M059J (cell line): ENCODE data around the gene RIN3. TPM values are rescaled to one million over a fixed set of nuclear protein-coding genes. Genes with fewer than 3 reads are reported as not detected.

Source experiments
- DNase-seq: peaks from one replicate; pipeline ENCODE4 v3.0.0-alpha.2; 2012; ENCODE audit warnings: low read depth
- total RNA-seq: library from RNA; depleted of rRNA; stranded (reverse); fragments of >200 nt; shearing (Covaris generic); gene quantifications from 2 replicates; pipeline ENCODE4 v1.2.3, GENCODE V29; 2014

Gene RIN3
- total RNA-seq, 1 experiment from 2014 or later = 1.1 TPM

GRCh38 chr14:92511453-92512238 is 1.9 kb upstream of the RIN3 start:
- peak; percentile 94 for DNase-seq

DNA sequence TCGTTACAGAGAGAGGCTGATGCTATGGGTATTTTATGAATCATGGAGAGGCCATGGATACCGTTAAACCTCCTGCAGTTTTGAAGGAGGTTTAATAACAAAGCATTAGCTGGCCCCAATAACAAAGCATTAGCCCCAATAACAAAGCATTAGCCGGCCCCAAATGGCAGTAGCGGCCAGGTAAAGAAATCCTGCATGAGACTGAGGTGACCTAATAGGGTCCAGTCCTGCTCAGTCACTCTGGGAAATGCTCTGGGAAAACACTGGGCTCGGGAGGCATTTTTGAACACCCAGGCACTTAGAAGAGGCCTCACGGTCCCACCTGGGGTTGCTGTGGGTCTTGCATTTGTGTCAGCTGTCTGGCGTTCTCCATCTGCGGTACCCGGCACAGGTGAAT is 776 bp upstream of the RIN3 start:
- no peak for DNase-seq

DNA sequence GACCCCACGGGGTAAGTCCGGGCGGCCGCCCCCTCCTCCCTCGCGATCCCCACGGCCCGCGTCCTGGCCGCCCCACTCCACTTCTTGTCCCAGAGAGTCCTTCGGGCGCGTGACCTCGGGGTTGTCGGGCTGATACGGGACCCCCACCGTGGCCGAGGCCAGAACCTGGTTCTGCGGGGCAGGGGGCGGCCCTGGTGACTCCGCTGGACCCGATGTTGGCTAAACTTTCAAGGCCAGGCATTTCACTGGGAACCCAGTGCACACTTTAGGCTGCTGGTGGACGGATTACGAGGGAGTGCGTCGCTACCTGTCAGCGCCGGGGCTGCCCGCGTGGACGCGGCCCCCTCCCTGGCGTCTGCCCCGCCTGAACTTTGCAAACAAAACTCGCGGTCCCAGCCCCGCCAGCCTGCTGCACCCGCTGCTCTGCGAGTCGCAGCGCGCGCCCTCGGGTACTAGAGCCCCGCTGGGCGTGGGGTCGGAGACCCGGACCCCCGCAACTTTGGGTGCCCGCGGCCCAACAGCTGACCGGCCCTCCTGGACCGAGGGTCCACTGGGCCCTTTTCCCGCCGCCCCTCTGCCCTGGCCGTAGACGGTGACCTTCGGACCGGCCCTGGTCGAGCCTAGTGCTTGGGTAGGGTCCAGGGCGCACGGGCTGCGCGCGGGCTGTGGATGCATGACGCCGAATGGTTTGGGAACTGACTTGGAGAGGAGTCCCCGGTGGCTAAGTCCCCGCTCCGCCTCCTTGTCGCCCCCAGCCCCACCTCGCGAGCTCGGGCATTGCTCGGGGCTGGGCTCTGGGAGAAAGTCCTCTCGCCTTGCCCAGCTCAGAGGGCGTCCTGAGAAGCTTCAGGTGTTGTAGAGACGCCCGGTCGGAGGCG is 624 bp downstream of the RIN3 start:
- DNase-seq = no peak

DNA sequence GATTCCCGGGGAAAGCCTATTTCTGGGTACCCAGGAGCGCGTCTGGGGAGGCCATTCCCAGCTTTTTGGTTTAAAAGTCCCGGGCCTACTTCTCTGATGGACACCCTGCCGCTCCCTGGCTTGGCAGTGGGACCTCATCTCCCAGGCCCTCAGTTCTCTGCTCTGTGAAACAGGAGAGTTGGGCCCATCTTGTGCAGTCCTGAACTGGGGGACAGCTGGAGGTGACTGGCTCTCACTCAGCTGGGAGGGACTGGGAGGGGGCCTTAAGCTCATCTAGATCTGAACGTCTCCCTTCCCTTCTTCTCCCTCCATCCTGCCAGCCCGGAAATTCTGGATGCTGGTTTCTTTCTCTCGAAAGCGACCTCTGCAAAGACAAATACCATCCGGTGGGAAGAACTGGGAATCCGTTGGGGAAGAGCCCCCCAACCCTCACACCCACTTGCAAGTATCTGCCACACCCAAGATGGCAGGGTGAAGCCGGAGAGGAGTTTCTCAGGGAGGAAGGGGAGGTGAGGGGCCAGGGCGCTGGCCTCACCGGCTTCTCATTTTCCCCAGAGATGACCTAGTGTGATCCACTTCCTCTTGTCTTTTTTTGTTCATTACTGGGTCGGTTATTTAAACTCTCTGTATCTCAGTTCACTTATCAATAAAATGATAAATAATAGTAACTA is 1.4 kb downstream of the RIN3 start:
- no peak for DNase-seq

- DNase-seq = no peak
Measured at GRCh38 chr14:92515546-92516343, 2.2 kb downstream of the RIN3 start.

DNA sequence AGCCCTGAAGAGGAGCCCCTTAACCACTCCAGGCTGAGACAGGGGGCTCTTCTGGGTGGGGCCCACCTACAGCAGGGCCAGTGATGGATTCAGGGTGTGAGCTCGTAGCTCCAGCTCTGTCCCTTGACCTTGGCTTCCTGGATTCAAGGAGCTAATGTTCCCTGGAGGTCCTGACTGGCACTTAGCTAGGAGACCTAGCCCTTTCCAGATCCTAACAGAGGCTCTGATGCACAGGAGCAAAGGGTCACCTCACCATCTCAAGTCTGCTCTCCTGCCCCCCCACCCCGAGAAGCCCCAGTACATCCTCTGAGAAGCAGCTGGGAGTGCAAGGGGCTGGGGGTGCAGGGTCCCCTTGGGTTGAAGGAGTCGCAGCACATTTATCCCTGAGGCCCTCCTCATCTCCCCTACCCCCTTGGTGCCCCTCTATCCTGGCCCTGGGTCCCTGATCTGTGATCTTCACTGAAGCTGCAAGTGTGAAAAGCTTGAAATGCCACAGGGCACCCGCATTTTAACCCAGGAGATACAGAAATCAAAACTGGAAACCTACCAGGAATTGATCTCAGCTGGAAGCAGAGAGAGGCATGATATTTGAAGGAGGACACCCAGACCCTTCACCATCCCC is 2.9 kb downstream of the RIN3 start:
- no peak for DNase-seq

DNA sequence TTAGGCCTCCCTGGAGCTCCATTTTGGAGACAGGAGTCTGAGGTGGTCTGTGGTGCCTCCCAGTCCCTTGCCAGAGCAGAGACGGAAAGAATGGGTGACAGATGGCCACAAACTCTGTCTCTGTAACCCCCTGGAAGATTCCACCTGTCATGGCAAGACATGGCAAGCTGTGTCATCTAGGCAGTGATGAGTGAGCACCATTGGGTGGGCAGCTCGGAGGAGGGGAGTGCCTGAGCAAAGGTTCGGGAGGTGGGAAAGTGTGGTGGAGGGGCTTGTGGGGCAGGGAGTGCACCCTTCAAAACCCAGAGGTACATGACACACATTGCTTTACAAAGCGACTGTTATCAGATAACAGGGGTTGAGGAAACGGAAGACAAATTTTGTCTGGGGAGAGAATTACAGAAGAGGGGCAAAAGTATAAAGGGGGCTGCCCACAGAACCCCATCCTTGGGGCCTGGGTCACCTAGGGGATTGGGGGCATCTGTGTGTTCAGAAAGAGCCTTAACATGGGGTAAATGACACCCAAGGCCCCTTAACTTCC is 3.5 kb downstream of the RIN3 start:
- no peak for DNase-seq

DNA sequence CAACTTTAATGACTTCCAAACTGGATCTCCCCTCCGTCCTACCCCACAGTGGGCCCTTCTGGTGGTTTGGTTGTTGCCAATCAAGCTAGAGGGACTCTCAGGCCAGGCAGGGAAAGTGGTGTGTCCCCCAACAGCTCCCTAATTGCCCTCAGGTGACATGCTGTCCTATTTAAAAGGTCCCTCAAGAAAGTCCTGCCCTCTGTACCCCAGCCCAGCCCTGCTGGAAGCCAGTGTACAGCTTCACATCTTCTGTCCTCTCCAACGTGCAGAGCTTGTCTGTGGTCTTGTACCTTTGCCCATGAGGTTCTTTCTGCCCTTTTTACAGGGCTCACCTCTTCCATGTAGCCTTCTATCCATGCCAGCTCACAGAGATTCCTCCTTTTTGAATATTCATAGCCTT is 4.2 kb downstream of the RIN3 start:
- DNase-seq = no peak

DNA sequence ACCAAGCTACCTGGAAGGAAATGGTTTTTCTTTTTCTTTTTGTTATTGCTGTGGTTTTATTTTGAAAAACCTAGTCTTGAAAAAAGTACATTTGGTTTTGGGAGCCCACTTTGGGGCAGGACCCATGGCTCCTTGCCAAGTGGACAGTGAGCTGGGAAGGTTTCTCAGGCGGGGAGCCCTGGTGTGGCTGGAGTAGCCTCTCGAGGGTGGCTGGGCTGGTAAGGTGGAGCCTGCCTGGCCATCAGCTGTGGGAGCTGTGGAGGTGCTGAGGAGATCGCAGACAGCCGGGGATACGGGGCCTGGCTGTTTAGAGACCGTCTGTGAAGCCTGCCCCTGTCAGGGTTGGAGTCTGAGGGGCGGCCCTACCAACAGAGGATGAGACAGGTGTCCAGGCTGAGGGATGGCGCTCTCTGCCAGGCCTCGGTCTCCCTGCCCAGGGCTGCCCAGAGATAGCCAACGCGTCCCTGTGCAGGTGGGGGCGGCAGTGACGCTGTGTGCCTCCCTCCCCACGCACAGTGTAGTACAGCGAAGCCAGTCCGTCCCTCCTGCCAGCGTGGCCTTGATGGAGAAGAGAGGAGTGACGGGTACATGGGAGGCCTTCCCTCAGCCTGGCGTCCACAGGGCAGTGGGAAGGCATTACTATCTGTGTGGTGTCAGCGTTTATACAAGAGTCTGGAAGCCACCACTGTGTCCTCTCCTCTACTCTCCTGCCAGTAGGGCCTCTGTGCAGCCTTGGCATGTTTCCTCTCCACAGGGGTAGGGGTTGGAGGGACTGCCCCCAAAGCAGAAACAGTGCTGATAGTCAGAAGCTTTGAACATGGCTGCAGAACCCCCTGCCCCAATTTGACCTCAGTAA is 5.9 kb downstream of the RIN3 start:
- DNase-seq = no peak

- DNase-seq = no peak
Measured at GRCh38 chr14:92520102-92521057, 6.8 kb downstream of the RIN3 start.

GRCh38 chr14:92521058-92521415 is 7.5 kb downstream of the RIN3 start:
- no peak for DNase-seq

DNA sequence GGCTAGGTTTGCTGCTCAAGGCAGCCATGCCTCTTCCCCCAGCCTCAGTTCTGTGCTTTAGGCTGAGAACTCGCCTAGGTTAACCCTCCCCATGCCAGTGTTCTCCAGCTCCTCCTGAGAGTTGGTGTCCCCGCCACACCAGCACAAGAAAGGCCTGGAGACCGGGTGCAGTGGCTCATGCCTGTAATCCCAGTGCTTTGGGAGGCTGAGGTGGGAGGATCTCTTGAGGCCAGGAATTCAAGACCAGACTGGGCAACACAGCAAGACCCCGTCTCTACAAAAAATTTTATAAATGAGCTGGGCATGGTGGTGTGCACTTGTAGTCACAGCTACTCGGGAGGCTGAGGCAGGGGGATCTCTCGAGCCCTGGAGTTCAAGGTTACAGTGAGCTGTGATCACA is 10.2 kb downstream of the RIN3 start:
- DNase-seq = no peak

- no peak for DNase-seq
Measured at GRCh38 chr14:92524602-92525185, 11.1 kb downstream of the RIN3 start.

DNA sequence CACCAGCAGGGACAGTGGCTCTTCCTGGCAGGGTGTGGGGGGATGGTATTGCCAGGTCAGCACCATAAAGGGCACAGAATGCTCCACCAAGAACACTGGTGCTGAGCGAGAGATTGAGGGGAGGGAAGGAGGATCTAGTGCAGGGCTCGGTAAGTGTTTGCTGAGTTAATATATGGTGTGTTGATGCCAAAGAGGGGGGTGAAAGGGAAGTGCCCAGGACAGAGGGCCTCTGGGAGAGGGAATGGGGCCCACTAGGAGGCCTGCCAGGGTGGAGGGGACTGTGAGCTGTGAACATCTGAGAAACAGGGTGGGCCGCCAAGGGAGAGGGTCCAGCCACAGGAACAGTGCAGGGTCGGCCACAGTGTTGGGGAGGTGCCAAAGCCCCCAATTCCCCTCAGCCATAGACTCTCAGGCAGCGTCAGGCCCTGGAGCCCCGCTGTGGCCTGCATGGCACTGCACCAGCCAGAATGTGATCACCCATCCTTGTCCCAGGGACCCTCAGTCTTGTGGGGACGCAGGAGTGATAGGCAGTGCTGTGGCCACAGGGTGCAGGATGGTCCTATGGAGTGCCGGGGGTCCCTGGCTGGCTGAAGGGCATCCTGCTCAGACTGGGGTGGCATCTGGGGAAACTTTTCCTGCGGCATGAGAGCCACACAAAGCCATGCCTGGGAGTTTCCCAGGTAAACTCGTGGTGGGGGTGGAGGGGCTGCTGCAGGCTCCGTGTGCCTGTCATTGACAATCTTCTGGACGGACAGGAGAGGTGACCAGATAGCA is 11.9 kb downstream of the RIN3 start:
- DNase-seq = no peak

GRCh38 chr14:92527721-92528120 is 14.1 kb downstream of the RIN3 start:
- peak; percentile 15 for DNase-seq

GRCh38 chr14:92528486-92529100 is 15.0 kb downstream of the RIN3 start:
- DNase-seq = no peak

GRCh38 chr14:92529903-92530302 is 16.3 kb downstream of the RIN3 start:
- no peak for DNase-seq
